SK-N-DZ (cell line): ENCODE data around the gene ZFP57. TPM values are rescaled to one million over a fixed set of nuclear protein-coding genes. Genes with fewer than 3 reads are reported as not detected.

Experiments
- DNase-seq: peaks from one replicate; pipeline ENCODE4 v3.0.0-alpha.2; 2015; ENCODE audit warnings: low spot score
- polyA plus RNA-seq, 2 experiments: library from polyadenylated mRNA; depleted of rRNA; stranded (reverse); fragments of >200 nt; gene quantifications; 2 replicates each; pipeline ENCODE4 v1.2.3, GENCODE V29; 2014

Gene ZFP57
- not detected in 2 replicates for polyA plus RNA-seq (2014; cell fraction: cytosol; rRNA removed)
- not detected in 2 replicates for polyA plus RNA-seq (2014; cell fraction: nucleus; rRNA removed)

GRCh38 chr6:29680904-29681303 lies at the start of gene ZFP57:
TSS of gene ZFP57 (minus strand) at chr6:29681152. CDS start at chr6:29677003, 4,149 bp downstream.
- DNase-seq: no peak

GRCh38 chr6:29730575-29731126 lies 49.7 kb upstream of the ZFP57 start:
- no peak for DNase-seq

GRCh38 chr6:29729774-29730328 lies 48.9 kb upstream of the ZFP57 start:
- DNase-seq: no peak

- no peak for DNase-seq
Observed at GRCh38 chr6:29728875-29729270, 47.9 kb upstream of the ZFP57 start.

GRCh38 chr6:29728173-29728874 lies 47.4 kb upstream of the ZFP57 start:
- no peak for DNase-seq

- no peak for DNase-seq
Observed at GRCh38 chr6:29727637-29728036, 46.7 kb upstream of the ZFP57 start.

GRCh38 chr6:29726571-29727194 lies 45.7 kb upstream of the ZFP57 start:
- no peak for DNase-seq

- DNase-seq: no peak
Observed at GRCh38 chr6:29726001-29726400, 45.0 kb upstream of the ZFP57 start.

- DNase-seq: no peak
Observed at GRCh38 chr6:29724937-29725869, 44.3 kb upstream of the ZFP57 start.

GRCh38 chr6:29723666-29724588 lies 43.0 kb upstream of the ZFP57 start:
- no peak for DNase-seq

GRCh38 chr6:29723262-29723665 lies 42.3 kb upstream of the ZFP57 start, which contains the start of gene HLA-F:
TSS of gene HLA-F (plus strand) at chr6:29723434. CDS start at chr6:29723464, 30 bp downstream.
- peak; percentile 8 for DNase-seq

GRCh38 chr6:29720863-29721262 lies 39.9 kb upstream of the ZFP57 start:
- DNase-seq: no peak

- DNase-seq: no peak
Observed at GRCh38 chr6:29710281-29710941, 29.5 kb upstream of the ZFP57 start.

GRCh38 chr6:29709188-29709587 lies 28.2 kb upstream of the ZFP57 start:
- DNase-seq: no peak

GRCh38 chr6:29708432-29709179 lies 27.7 kb upstream of the ZFP57 start:
- DNase-seq: no peak

- peak; percentile 29 for DNase-seq
Observed at GRCh38 chr6:29705389-29706231, 24.7 kb upstream of the ZFP57 start.

GRCh38 chr6:29702519-29703103 lies 21.7 kb upstream of the ZFP57 start:
- no peak for DNase-seq
